Smooth muscle cell (in vitro differentiated cells): Measurements from ENCODE around the gene GRIK3. TPM values are rescaled to one million over a fixed set of nuclear protein-coding genes. Genes with fewer than 3 reads are reported as not detected.

Experiments used
- DNase-seq: peaks from one replicate; lab custom pipeline; 2025; ENCODE audit not compliant: unreplicated experiment; lab: John Stamatoyannopoulos, UW
- H2AFZ ChIP-seq: fragments of 200-600 bp; sonication (generic); 2 replicates; pipeline ENCODE4 v1.6.0; 2016; ENCODE audit warnings: antibody characterized with exemption, low read depth, mild to moderate bottlenecking
- H3F3A ChIP-seq: fragments of 200-600 bp; sonication (generic); 2 replicates; pipeline ENCODE4 v1.6.0; 2017; ENCODE audit warnings: antibody characterized with exemption, low read depth
- H3K27ac ChIP-seq: fragments of 200-600 bp; sonication (generic); 2 replicates; pipeline ENCODE4 v1.5.1; 2016; ENCODE audit warnings: low read depth, mild to moderate bottlenecking
- H3K27me3 ChIP-seq: fragments of 200-600 bp; sonication (generic); 2 replicates; pipeline ENCODE4 v1.6.1; 2016; ENCODE audit warnings: low read depth, mild to moderate bottlenecking
- H3K36me3 ChIP-seq: fragments of 200-600 bp; sonication (generic); 2 replicates; pipeline ENCODE4 v1.5.1; 2016; ENCODE audit warnings: low read depth
- H3K4me1 ChIP-seq: fragments of 200-600 bp; sonication (generic); 2 replicates; pipeline ENCODE4 v1.5.1; 2016; ENCODE audit warnings: low read depth
- H3K4me2 ChIP-seq: fragments of 200-600 bp; sonication (generic); 2 replicates; pipeline ENCODE4 v1.6.0; 2016; ENCODE audit warnings: mild to moderate bottlenecking
- H3K4me3 ChIP-seq: fragments of 200-600 bp; sonication (generic); 2 replicates; pipeline ENCODE4 v1.5.1; 2016; ENCODE audit warnings: mild to moderate bottlenecking
- H3K79me2 ChIP-seq: fragments of 200-600 bp; sonication (generic); 2 replicates; pipeline ENCODE4 v1.6.0; 2016; ENCODE audit warnings: low read depth, mild to moderate bottlenecking
- H3K9ac ChIP-seq: fragments of 200-600 bp; sonication (generic); 2 replicates; pipeline ENCODE4 v1.6.0; 2016; ENCODE audit warnings: low read depth
- H3K9me3 ChIP-seq: fragments of 200-600 bp; sonication (generic); replicated peaks from 2 replicates; pipeline ENCODE4 v1.5.1; 2016; ENCODE audit warnings: low read depth
- H4K20me1 ChIP-seq: fragments of 200-600 bp; sonication (generic); 2 replicates; pipeline ENCODE4 v1.6.0; 2016; ENCODE audit warnings: low read depth
- WGBS: methylation state at CpG from one replicate; pipeline ENCODE4 v1.1.7; 2016; ENCODE audit warnings: low lambda C conversion rate; 5-methylcytosine and 5-hydroxymethylcytosine counted together
- polyA plus RNA-seq: library from polyadenylated mRNA; unstranded; fragments of >200 nt; fragmentation: Nextera tagmentation; extraction: Ambion mirVana; gene quantifications from 2 replicates; pipeline ENCODE4 v1.2.1, GENCODE V29; 2016
- total RNA-seq: library from RNA; depleted of rRNA; stranded (reverse); fragments of >200 nt; gene quantifications from 2 replicates; pipeline ENCODE4 v1.2.3, GENCODE V29; 2014
- TF ChIP-seq, protein P1 (sequence below): fragments of 200-600 bp; sonication (generic); IDR thresholded peaks from 2 replicates; pipeline ENCODE4 v1.5.1; 2017; ENCODE audit warnings: borderline replicate concordance, mild to moderate bottlenecking, antibody characterized with exemption; ENCODE audit not compliant: insufficient read depth, poor library complexity, severe bottlenecking

The GRIK3 gene
- total and polyA plus RNA-seq, 2 experiments from 2014 or later = 0.04 TPM; not detected in 1

DNA sequence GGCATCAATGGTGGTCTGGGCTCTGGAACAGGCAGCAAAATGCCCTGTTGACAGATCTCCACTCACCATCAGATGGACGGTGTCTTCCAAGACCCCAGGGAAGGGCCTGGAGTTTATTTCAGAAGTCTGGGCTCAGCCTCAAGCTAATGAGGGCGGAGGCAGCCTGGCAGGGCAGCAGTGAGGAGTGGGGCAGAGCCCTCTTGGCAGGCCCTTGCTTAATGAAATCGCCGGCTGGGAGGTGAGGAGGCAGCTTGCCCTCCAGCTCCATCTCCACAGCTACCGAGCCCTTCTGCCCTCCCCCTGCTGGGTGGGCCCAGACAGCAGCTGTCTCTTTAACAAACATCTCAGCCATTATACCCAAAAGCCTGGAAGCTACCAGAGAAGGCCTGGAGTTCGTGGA is 22.0 kb upstream of the GRIK3 start:
- H3K9ac ChIP-seq = no peak overlapping the region
- no peaks in the 10 kb centered on the region for H3F3A ChIP-seq
- H3K9me3 ChIP-seq = no peaks in the 10 kb centered on the region
- H4K20me1 ChIP-seq = no peaks in the 10 kb centered on the region
- no peak overlapping the region for H3K27ac ChIP-seq
- no peak overlapping the region for H3K4me2 ChIP-seq
- no peaks in the 10 kb centered on the region for H3K36me3 ChIP-seq
- no peaks in the 10 kb centered on the region for H3K27me3 ChIP-seq
- TF ChIP-seq, protein P1, sequence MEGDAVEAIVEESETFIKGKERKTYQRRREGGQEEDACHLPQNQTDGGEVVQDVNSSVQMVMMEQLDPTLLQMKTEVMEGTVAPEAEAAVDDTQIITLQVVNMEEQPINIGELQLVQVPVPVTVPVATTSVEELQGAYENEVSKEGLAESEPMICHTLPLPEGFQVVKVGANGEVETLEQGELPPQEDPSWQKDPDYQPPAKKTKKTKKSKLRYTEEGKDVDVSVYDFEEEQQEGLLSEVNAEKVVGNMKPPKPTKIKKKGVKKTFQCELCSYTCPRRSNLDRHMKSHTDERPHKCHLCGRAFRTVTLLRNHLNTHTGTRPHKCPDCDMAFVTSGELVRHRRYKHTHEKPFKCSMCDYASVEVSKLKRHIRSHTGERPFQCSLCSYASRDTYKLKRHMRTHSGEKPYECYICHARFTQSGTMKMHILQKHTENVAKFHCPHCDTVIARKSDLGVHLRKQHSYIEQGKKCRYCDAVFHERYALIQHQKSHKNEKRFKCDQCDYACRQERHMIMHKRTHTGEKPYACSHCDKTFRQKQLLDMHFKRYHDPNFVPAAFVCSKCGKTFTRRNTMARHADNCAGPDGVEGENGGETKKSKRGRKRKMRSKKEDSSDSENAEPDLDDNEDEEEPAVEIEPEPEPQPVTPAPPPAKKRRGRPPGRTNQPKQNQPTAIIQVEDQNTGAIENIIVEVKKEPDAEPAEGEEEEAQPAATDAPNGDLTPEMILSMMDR = no peak
- no peaks in the 10 kb centered on the region for H3K79me2 ChIP-seq
- H3K4me3 ChIP-seq = no peak overlapping the region
- H3K4me1 ChIP-seq = peaks cover 4% of the 10 kb centered on the region
- 66% methylated on average over 6 of the region's 6 CpGs for WGBS
- DNase-seq = no peak
- H2AFZ ChIP-seq = no peak overlapping the region

DNA sequence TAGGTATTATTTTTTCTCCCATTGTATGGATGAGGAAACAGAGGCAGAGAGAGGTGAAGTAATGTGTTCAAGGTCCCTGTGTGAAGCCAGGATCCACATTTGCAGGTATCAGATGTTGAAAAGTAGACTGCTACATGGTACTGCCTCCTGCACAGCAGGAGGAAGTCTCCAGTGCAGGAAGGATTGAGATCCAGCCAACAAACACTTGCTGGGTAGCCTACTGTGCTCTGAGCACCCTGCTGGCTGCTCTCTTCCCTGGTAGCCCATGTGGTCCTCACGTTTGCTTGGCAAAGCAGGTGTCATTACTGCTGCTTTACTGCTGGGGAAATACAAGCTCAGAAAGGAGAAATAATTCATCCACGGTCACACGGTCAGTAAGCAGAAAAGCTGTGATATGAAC is 21.3 kb upstream of the GRIK3 start:
- peaks cover 4% of the 10 kb centered on the region for H3K4me1 ChIP-seq
- 75% methylated on average over 3 of the region's 3 CpGs for WGBS

DNA sequence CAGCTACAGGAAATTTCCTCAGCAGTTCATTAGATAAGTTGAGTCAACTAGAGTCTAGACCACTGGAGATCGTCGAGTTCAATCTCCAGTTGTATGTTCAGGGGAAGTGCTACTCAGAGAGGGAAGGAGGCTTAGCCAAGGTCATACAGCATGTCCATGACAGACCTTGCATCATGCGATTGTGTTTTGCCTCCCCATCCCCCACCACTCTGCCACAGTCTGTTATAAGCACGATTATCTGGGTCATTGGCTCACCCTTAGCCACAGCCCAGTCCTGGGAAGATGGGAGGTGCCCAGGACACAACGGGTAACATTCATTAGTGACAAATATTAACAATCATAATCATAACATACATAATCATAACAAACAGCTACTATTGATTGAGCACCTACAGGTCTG is 18.9 kb upstream of the GRIK3 start:
- H3K27ac ChIP-seq = no peak overlapping the region
- H3K79me2 ChIP-seq = no peaks in the 10 kb centered on the region
- H3K4me1 ChIP-seq = peaks cover 4% of the 10 kb centered on the region
- TF ChIP-seq, protein P1 = no peak
- no peaks in the 10 kb centered on the region for H3K9me3 ChIP-seq
- no peak overlapping the region for H3K4me3 ChIP-seq
- no peak for DNase-seq
- no peak overlapping the region for H2AFZ ChIP-seq
- H3K4me2 ChIP-seq = no peak overlapping the region
- H3K9ac ChIP-seq = no peak overlapping the region
- peaks cover 5% of the 10 kb centered on the region for H3K27me3 ChIP-seq
- no peaks in the 10 kb centered on the region for H3F3A ChIP-seq
- WGBS = 93% methylated on average over 5 of the region's 5 CpGs
- no peaks in the 10 kb centered on the region for H3K36me3 ChIP-seq
- no peaks in the 10 kb centered on the region for H4K20me1 ChIP-seq

More for the DNA sequence above, 21.3 kb upstream of the GRIK3 start:
- no peak for DNase-seq
- Histone ChIP-seq H4K20me1 (no peaks in the 10 kb centered on the region), H3K4me3 (no peak overlapping the region), H3K27me3 (no peaks in the 10 kb centered on the region), H3K9ac (no peak overlapping the region), H3K9me3 (no peaks in the 10 kb centered on the region), H2AFZ (no peak overlapping the region), H3F3A (no peaks in the 10 kb centered on the region), H3K79me2 (no peaks in the 10 kb centered on the region), H3K36me3 (no peaks in the 10 kb centered on the region), H3K27ac (no peak overlapping the region), H3K4me2 (no peak overlapping the region)
- TF ChIP-seq, protein P1 = no peak

DNA sequence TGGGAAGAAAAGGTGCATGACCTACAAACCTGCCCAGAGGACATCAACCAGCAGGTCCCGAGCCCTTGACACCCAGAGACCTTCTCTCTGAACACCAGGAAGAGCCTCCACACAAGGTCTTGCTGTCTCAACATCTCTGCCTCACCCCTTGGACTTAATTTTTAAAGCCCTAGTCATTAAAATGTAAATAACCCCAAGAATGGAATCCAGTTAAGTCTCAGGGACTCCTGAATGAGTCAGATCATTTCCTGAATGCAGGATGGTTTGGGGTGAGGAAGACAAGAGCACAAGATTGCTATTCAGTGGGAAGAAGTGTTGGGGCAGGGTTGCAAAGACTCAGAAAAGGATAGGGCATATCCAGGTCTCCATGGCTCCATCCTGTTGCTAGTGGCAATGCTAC is 17.8 kb upstream of the GRIK3 start:
- DNase-seq = no peak

More for the DNA sequence above, 17.8 kb upstream of the GRIK3 start:
- Histone ChIP-seq H3K9me3 (no peaks in the 10 kb centered on the region), H3K4me1 (peaks cover 4% of the 10 kb centered on the region), H3F3A (no peaks in the 10 kb centered on the region), H3K4me2 (peak overlapping the region; percentile 31), H3K4me3 (no peak overlapping the region), H3K27ac (no peak overlapping the region), H3K79me2 (no peaks in the 10 kb centered on the region), H2AFZ (no peak overlapping the region), H3K36me3 (no peaks in the 10 kb centered on the region), H4K20me1 (no peaks in the 10 kb centered on the region), H3K9ac (no peak overlapping the region), H3K27me3 (peaks cover 5% of the 10 kb centered on the region)
- TF ChIP-seq, protein P1 = no peak
- 80% methylated on average over 1 of the region's 1 CpG for WGBS
